T-helper 17 cell (primary cell): Measurements from ENCODE around the gene SDK1. TPM values are rescaled to one million over a fixed set of nuclear protein-coding genes. Genes with fewer than 3 reads are reported as not detected.
A peak's percentile ranks its signal among the peaks of the same experiment; 100 is the strongest.

Experiments used
- ATAC-seq: fragments of 150-1000 bp; cut with Tn5 transposase; 2 replicates; pipeline ENCODE4 v1.10.0; 2021; ENCODE audit warnings: mild to moderate bottlenecking, moderate library complexity
- DNase-seq, 3 donors: peaks; one replicate each; pipeline versions ENCODE4 v3.0.0 to v3.0.0-alpha.2; 2020 to 2021
- H3K9me3 ChIP-seq: one replicate; pipeline ENCODE4 v1.7.0; 2013; ENCODE audit warnings: low read length, mild to moderate bottlenecking; ENCODE audit not compliant: control insufficient read depth, poor library complexity, severe bottlenecking
- H3K27ac Mint-ChIP-seq: one replicate; pipeline ENCODE4 v1.8.0; 2022; ENCODE audit warnings: mild to moderate bottlenecking, moderate library complexity, mixed read lengths
- H3K27me3 Mint-ChIP-seq: one replicate; pipeline ENCODE4 v1.8.0; 2022; ENCODE audit warnings: mixed read lengths
- H3K36me3 Mint-ChIP-seq: one replicate; pipeline ENCODE4 v1.8.0; 2022; ENCODE audit warnings: low read depth, mixed read lengths
- H3K4me1 Mint-ChIP-seq: one replicate; pipeline ENCODE4 v1.8.0; 2022; ENCODE audit warnings: mild to moderate bottlenecking, mixed read lengths
- H3K4me3 Mint-ChIP-seq: one replicate; pipeline ENCODE4 v1.8.0; 2022; ENCODE audit warnings: mild to moderate bottlenecking, moderate library complexity, mixed read lengths
- total RNA-seq, 4 donors: library from RNA in 2 of 4; stranded (reverse) in 2 of 4; gene quantifications; one replicate each; pipeline ENCODE4 v1.2.3 and lab custom pipeline; 2022 to 2026

SDK1 gene
- total RNA-seq, 2 donors from 2014 or later: 0.12 to 0.13 TPM

DNA sequence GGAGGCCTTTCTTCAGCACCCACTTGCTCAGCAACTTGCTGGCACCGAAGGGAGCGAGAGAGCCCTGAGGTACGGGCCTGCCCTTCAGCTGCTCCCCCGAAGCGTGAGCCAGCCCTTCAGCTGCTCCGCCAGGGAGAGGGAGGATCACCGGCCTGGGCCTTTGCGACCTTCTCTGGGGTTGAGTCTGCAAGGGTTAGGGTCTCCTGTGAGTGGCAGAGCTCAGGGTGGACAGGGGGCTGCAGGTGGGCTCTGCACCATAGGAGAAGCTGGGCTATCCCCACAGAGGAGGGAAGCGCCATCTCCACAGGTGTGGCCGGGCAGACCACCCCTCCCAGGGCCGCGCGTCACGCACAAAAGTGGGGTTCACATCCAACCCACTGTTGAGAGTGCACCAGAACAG lies 890.5 kb downstream of the SDK1 start:
- H3K36me3 Mint-ChIP-seq: peaks cover 4% of the 10 kb centered on the region
- ATAC-seq (no peak), DNase-seq (no peak)
- H3K27ac Mint-ChIP-seq: no peak overlapping the region
- H3K27me3 Mint-ChIP-seq: peaks cover 23% of the 10 kb centered on the region
- no peaks in the 10 kb centered on the region for H3K9me3 ChIP-seq
- no peak overlapping the region for H3K4me3 Mint-ChIP-seq
- H3K4me1 Mint-ChIP-seq: no peaks in the 10 kb centered on the region

- H3K9me3 ChIP-seq: no peaks in the 10 kb centered on the region
- Mint-ChIP-seq H3K36me3 (peaks cover 4% of the 10 kb centered on the region), H3K4me1 (no peaks in the 10 kb centered on the region), H3K27ac (no peak overlapping the region), H3K4me3 (no peak overlapping the region), H3K27me3 (peaks cover 30% of the 10 kb centered on the region)
- no peak for ATAC-seq
- no peak for DNase-seq
These were observed 894.6 kb downstream of the SDK1 start for GRCh38 chr7:4195660-4196059.

DNA sequence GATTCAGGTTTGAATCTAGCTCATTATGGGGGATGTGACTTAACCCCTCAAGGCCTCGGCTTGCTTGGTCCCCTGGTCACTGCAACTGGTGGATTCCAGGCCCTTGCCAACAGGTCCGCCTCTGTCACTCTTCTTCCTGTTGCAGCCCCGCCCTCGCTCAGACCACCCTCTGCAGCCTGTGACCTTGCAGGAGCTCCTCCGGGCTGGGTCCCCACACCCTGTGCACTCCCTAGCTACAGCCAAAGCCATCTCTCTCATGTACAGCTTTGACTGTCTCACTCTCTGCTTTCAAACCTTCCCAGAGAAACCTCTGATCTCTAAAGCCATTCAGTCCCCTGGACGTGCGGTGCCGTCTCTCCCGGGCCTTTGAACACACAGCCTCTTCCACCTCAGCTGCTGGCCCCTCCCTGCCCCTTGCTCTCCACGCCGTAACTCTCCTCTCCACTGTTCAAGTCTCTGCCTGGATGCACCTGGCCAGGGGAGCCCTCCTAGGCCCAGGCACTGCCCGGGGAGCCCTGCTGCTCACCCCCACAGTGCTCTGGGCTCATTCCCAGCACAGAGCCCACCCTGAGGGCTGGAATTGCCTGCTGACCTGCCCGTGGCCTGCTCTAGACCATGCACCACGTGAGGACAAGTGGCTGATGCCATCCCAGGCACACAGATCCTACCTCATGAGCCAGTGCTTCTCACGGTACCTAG lies 895.2 kb downstream of the SDK1 start:
- H3K36me3 Mint-ChIP-seq: peaks cover 4% of the 10 kb centered on the region
- no peak overlapping the region for H3K27ac Mint-ChIP-seq
- no peak overlapping the region for H3K4me3 Mint-ChIP-seq
- no peak for DNase-seq
- no peaks in the 10 kb centered on the region for H3K4me1 Mint-ChIP-seq
- H3K27me3 Mint-ChIP-seq: peaks cover 30% of the 10 kb centered on the region
- no peak for ATAC-seq
- no peaks in the 10 kb centered on the region for H3K9me3 ChIP-seq

DNA sequence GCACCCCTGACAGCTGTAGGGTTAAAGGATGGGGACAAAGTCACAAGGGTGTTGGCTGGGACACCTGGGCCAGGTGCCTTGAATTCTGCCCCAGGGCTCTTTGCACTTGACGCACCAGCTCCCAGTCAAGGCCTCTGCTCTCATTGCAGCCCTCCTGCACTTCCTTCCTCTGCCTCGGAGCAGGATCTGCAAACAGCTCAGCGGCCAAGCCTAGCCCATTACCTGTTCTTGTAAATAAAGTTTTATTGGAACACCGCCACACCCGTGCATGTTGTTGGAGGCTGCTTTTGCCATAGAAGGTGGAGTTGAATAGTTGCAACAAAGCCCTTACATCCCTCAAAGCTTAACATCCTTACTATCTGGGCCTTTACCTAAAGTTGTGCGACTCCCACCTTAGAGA lies 897.2 kb downstream of the SDK1 start:
- Mint-ChIP-seq H3K4me1 (no peaks in the 10 kb centered on the region), H3K36me3 (peaks cover 4% of the 10 kb centered on the region)
- ATAC-seq: no peak

DNA sequence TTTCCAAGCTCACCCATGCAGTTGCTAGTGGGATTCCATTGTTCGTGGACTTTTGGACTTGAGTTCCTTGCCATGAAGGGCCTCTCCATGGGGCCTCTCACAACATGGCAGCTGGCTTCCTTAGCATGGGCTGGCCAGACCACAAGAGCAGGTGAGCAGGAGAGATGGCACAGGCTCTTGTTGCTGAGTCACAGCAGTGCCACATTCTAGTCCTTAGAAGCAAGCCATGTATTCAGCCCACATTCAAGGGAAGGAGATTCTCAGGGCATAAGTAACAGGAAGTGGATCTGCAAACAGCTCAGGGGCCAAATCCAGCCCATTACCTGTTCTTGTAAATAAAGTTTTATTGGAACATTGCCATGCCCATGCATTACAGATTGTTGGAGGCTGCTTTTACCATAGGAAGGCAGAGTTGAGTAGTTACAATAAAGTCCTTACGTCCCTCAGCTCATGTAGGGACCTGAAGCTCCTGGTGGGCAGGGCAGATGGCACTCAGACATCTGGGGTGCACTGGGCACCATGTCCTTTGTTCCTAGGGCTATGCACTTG lies 899.6 kb downstream of the SDK1 start:
- peaks cover 20% of the 10 kb centered on the region for H3K27me3 Mint-ChIP-seq
- H3K9me3 ChIP-seq: no peaks in the 10 kb centered on the region
- no peak overlapping the region for H3K4me3 Mint-ChIP-seq
- H3K4me1 Mint-ChIP-seq: no peaks in the 10 kb centered on the region
- H3K27ac Mint-ChIP-seq: no peak overlapping the region
- ATAC-seq: no peak
- peaks cover 4% of the 10 kb centered on the region for H3K36me3 Mint-ChIP-seq
- DNase-seq: no peak

More for the DNA sequence above, 897.2 kb downstream of the SDK1 start:
- H3K27me3 Mint-ChIP-seq: peaks cover 26% of the 10 kb centered on the region
- H3K4me3 Mint-ChIP-seq: no peak overlapping the region
- DNase-seq: no peak
- no peaks in the 10 kb centered on the region for H3K9me3 ChIP-seq
- H3K27ac Mint-ChIP-seq: no peak overlapping the region

DNA sequence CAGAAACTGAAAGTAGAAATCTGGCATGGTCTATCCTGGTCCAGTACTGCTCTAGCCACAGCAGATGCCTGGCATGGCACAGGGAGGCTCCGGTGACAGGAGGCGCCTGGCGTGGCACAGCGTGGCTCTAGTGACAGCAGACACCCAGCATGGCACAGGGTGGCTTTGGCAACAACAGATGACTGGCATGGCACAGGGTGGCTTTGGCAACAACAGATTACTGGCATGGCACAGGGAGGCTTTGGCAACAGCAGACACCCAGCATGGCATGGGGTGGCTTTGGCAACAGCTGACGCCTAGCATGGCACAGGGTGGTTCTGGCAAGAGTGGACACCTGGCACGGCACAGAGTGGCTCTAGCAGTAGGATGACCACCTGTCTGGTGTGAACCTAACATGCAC lies 900.5 kb downstream of the SDK1 start:
- no peak overlapping the region for H3K27ac Mint-ChIP-seq
- H3K4me1 Mint-ChIP-seq: no peaks in the 10 kb centered on the region
- DNase-seq (no peak), ATAC-seq (no peak)
- no peaks in the 10 kb centered on the region for H3K36me3 Mint-ChIP-seq
- no peak overlapping the region for H3K4me3 Mint-ChIP-seq
- H3K27me3 Mint-ChIP-seq: peaks cover 11% of the 10 kb centered on the region
- H3K9me3 ChIP-seq: no peaks in the 10 kb centered on the region

DNA sequence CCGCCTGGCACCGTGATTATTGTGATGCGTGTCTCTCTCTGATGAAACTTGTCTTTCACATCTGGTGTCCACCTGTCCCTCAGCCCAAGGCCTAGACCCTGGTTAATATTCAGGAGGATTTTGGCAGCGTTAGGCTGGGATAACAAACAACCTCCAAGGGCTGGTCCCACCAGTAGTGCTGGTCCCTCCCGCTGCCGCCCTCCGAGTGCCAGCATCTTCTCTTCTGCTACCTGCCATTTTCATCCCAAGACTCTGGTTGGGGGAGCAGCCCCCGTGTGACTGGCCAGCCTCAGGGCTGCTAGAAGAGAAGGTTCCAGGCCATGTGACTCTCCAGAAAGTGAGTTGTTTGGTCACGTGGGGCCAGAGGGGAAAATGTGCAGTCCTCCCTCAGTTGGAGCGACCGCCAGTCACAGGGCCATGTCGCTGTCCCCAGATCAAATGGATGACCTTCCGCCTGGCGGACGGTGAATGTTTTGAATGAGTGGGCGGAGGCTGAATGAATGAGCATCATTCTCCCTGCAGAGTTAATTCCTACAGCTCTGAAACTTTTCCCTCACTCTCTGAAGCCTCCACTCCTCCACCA lies 901.2 kb downstream of the SDK1 start:
- no peak overlapping the region for H3K27ac Mint-ChIP-seq
- ATAC-seq: no peak
- H3K27me3 Mint-ChIP-seq: peaks cover 5% of the 10 kb centered on the region

GRCh38 chr7:4202954-4203353 lies 901.9 kb downstream of the SDK1 start:
- Mint-ChIP-seq H3K4me1 (no peaks in the 10 kb centered on the region), H3K4me3 (no peak overlapping the region), H3K27me3 (peaks cover 5% of the 10 kb centered on the region), H3K27ac (no peak overlapping the region), H3K36me3 (no peaks in the 10 kb centered on the region)
- no peak for ATAC-seq
- DNase-seq: no peak
- H3K9me3 ChIP-seq: no peaks in the 10 kb centered on the region

More for the DNA sequence above, 901.2 kb downstream of the SDK1 start:
- no peaks in the 10 kb centered on the region for H3K4me1 Mint-ChIP-seq
- no peaks in the 10 kb centered on the region for H3K9me3 ChIP-seq
- no peak overlapping the region for H3K4me3 Mint-ChIP-seq
- no peaks in the 10 kb centered on the region for H3K36me3 Mint-ChIP-seq
- no peak for DNase-seq

GRCh38 chr7:4203626-4204512 lies 902.8 kb downstream of the SDK1 start:
- H3K4me1 Mint-ChIP-seq: no peaks in the 10 kb centered on the region
- H3K27me3 Mint-ChIP-seq: peaks cover 2% of the 10 kb centered on the region
- no peaks in the 10 kb centered on the region for H3K9me3 ChIP-seq
- H3K27ac Mint-ChIP-seq: no peak overlapping the region
- no peak for DNase-seq
- no peaks in the 10 kb centered on the region for H3K36me3 Mint-ChIP-seq
- no peak for ATAC-seq
- peak overlapping the region; percentile 10 for H3K4me3 Mint-ChIP-seq

- no peaks in the 10 kb centered on the region for H3K9me3 ChIP-seq
- peak overlapping the region; percentile 82 for H3K4me3 Mint-ChIP-seq
- DNase-seq (peak in 1 of 3 donors; percentile 23), ATAC-seq (peak; percentile 91)
- no peaks in the 10 kb centered on the region for H3K36me3 Mint-ChIP-seq
- peak overlapping the region; percentile 27 for H3K27ac Mint-ChIP-seq
- H3K4me1 Mint-ChIP-seq: no peaks in the 10 kb centered on the region
- no peaks in the 10 kb centered on the region for H3K27me3 Mint-ChIP-seq
These were observed 903.6 kb downstream of the SDK1 start for GRCh38 chr7:4204513-4205165.

DNA sequence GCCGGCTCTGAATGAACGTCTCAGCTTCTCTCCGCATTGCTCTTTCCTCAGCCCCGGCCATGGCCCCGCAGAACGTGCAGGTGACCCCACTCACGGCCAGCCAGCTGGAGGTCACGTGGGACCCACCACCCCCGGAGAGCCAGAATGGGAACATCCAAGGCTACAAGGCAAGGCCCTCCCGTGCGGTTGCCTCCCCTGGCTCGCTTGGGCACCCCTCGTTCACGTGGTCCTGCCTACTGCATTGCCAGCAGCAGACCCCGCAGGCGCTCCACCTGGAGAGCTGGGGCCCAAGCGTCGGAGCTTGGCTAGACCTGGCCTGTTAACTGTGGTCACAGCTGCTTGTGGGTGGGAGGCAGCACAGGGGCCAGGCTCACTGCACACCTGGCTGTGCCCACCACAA lies 904.8 kb downstream of the SDK1 start:
- Mint-ChIP-seq H3K36me3 (no peaks in the 10 kb centered on the region), H3K27me3 (no peaks in the 10 kb centered on the region), H3K4me1 (no peaks in the 10 kb centered on the region), H3K4me3 (no peak overlapping the region), H3K27ac (no peak overlapping the region)
- H3K9me3 ChIP-seq: no peaks in the 10 kb centered on the region
- no peak for ATAC-seq
- no peak for DNase-seq

- no peaks in the 10 kb centered on the region for H3K27me3 Mint-ChIP-seq
- no peak for ATAC-seq
- no peaks in the 10 kb centered on the region for H3K4me1 Mint-ChIP-seq
- H3K9me3 ChIP-seq: no peaks in the 10 kb centered on the region
- H3K4me3 Mint-ChIP-seq: no peak overlapping the region
- no peak overlapping the region for H3K27ac Mint-ChIP-seq
- H3K36me3 Mint-ChIP-seq: no peaks in the 10 kb centered on the region
- no peak for DNase-seq
These were observed 906.0 kb downstream of the SDK1 start for GRCh38 chr7:4207011-4207410.

GRCh38 chr7:4208086-4208485 lies 907.0 kb downstream of the SDK1 start:
- no peak overlapping the region for H3K27ac Mint-ChIP-seq
- no peak for DNase-seq
- no peaks in the 10 kb centered on the region for H3K27me3 Mint-ChIP-seq
- no peaks in the 10 kb centered on the region for H3K36me3 Mint-ChIP-seq
- no peaks in the 10 kb centered on the region for H3K4me1 Mint-ChIP-seq
- no peak for ATAC-seq
- no peaks in the 10 kb centered on the region for H3K9me3 ChIP-seq
- H3K4me3 Mint-ChIP-seq: no peak overlapping the region
